ENCODE measurements around the gene TBX2.

The TBX2 gene

GRCh38 chr17:61385577-61386236 lies 13.9 kb upstream of the TBX2 start:
- in situ Hi-C loops (cut with MboI; ENCODE audit: low sequenced_read_pairs), result loop anchor here (25.0 kb wide), 1 partner anchor 373 kb away; no protein-coding TSS in a partner anchor

GRCh38 chr17:61386251-61386650 lies 13.4 kb upstream of the TBX2 start:
- in situ Hi-C loops (cut with MboI; ENCODE audit: low sequenced_read_pairs), result loop anchor here (25.0 kb wide), 1 partner anchor 374 kb away; no protein-coding TSS in a partner anchor

GRCh38 chr17:61387011-61387410 lies 12.6 kb upstream of the TBX2 start:
- in situ Hi-C loops (cut with MboI; ENCODE audit: low sequenced_read_pairs), result loop anchor here (25.0 kb wide), 1 partner anchor 375 kb away; no protein-coding TSS in a partner anchor

- in situ Hi-C loops (cut with MboI; ENCODE audit: low sequenced_read_pairs), result loop anchor here (25.0 kb wide), 1 partner anchor 375 kb away; no protein-coding TSS in a partner anchor
Measured at GRCh38 chr17:61387511-61388305, 11.9 kb upstream of the TBX2 start.

- in situ Hi-C loops (cut with MboI; ENCODE audit: low sequenced_read_pairs), result loop anchor here (25.0 kb wide), 1 partner anchor 376 kb away; no protein-coding TSS in a partner anchor
Measured at GRCh38 chr17:61388561-61389356, 10.9 kb upstream of the TBX2 start.

GRCh38 chr17:61389670-61390478 lies 9.8 kb upstream of the TBX2 start:
- in situ Hi-C loops (cut with MboI; ENCODE audit: low sequenced_read_pairs), result loop anchor here (25.0 kb wide), 1 partner anchor 378 kb away; no protein-coding TSS in a partner anchor

GRCh38 chr17:61390479-61390791 lies 9.2 kb upstream of the TBX2 start:
- in situ Hi-C loops (cut with MboI; ENCODE audit: low sequenced_read_pairs), result loop anchor here (25.0 kb wide), 1 partner anchor 378 kb away; no protein-coding TSS in a partner anchor

- in situ Hi-C loops (cut with MboI; ENCODE audit: low sequenced_read_pairs), result loop anchor here (25.0 kb wide), 1 partner anchor 379 kb away; no protein-coding TSS in a partner anchor
Measured at GRCh38 chr17:61391595-61392291, 7.9 kb upstream of the TBX2 start.

GRCh38 chr17:61392679-61393078 lies 7.0 kb upstream of the TBX2 start:
- in situ Hi-C loops (cut with MboI; ENCODE audit: low sequenced_read_pairs), result loop anchor here (25.0 kb wide), 1 partner anchor 380 kb away; no protein-coding TSS in a partner anchor

- in situ Hi-C loops (cut with MboI; ENCODE audit: low sequenced_read_pairs), result loop anchor here (25.0 kb wide), 1 partner anchor 381 kb away; no protein-coding TSS in a partner anchor
Measured at GRCh38 chr17:61393550-61393903, 6.1 kb upstream of the TBX2 start.

- in situ Hi-C loops (cut with MboI; ENCODE audit: low sequenced_read_pairs), result loop anchor here (25.0 kb wide), 1 partner anchor 382 kb away; no protein-coding TSS in a partner anchor
Measured at GRCh38 chr17:61393904-61394629, 5.6 kb upstream of the TBX2 start.

- in situ Hi-C loops (cut with MboI; ENCODE audit: low sequenced_read_pairs), result loop anchor here (25.0 kb wide), 1 partner anchor 383 kb away; no protein-coding TSS in a partner anchor
Measured at GRCh38 chr17:61394630-61395408, 4.8 kb upstream of the TBX2 start.

- in situ Hi-C loops (cut with MboI; ENCODE audit: low sequenced_read_pairs), result loop anchor here (25.0 kb wide), 1 partner anchor 383 kb away; no protein-coding TSS in a partner anchor
Measured at GRCh38 chr17:61395409-61395982, 4.1 kb upstream of the TBX2 start.

- in situ Hi-C loops (cut with MboI; ENCODE audit: low sequenced_read_pairs), result loop anchor here (25.0 kb wide), 1 partner anchor 384 kb away; no protein-coding TSS in a partner anchor
Measured at GRCh38 chr17:61395983-61396585, 3.6 kb upstream of the TBX2 start.

- in situ Hi-C loops (cut with MboI; ENCODE audit: low sequenced_read_pairs), result loop anchor here (25.0 kb wide), 1 partner anchor 384 kb away; no protein-coding TSS in a partner anchor
Measured at GRCh38 chr17:61396586-61397085, 3.0 kb upstream of the TBX2 start.

GRCh38 chr17:61397086-61397842 lies 2.4 kb upstream of the TBX2 start:
- in situ Hi-C loops (cut with MboI; ENCODE audit: low sequenced_read_pairs), result loop anchor here (25.0 kb wide), 1 partner anchor 385 kb away; no protein-coding TSS in a partner anchor
